IMR-90 (cell line): ENCODE measurements around the gene SH3RF3. TPM values are rescaled to one million over a fixed set of nuclear protein-coding genes. Genes with fewer than 3 reads are reported as not detected.

Experiments used
- ATAC-seq: fragments of 200-7000 bp; cut with Tn5 transposase; 2 replicates; pipeline ENCODE4 v1.9.1; 2020; ENCODE audit warnings: low read depth, mild to moderate bottlenecking, moderate library complexity
- BruUV-seq: library from RNA; stranded (reverse); fragments of 400-500 nt; replicated peaks from 2 replicates; lab custom pipeline; 2021; lab: Mats Ljungman, UMichigan
- CTCF ChIA-PET: fragments of 300-600 bp; formaldehyde crosslinking; extraction: SDS; loops from one replicate; lab custom pipeline; 2021; ENCODE audit warnings: antibody characterized with exemption; lab: Yijun Ruan, JAX
- POLR2A ChIA-PET: fragments of 300-600 bp; sonication (Branson Sonifier 250); formaldehyde crosslinking; loops from one replicate; lab custom pipeline; 2022; ENCODE audit warnings: antibody characterized with exemption; ENCODE audit not compliant: unreplicated experiment; lab: Charles Lee
- DNase-seq: peaks from one replicate; pipeline ENCODE4 v3.0.0; 2013
- H2AFZ ChIP-seq: replicated peaks from 2 replicates; pipeline ENCODE3; 2013; ENCODE audit warnings: low read length, mild to moderate bottlenecking; ENCODE audit not compliant: poor library complexity
- H2AK5ac ChIP-seq: 2 replicates; pipeline ENCODE4 v1.6.1; 2013; ENCODE audit warnings: low read depth, low read length, inconsistent platforms
- H2AK9ac ChIP-seq: replicated peaks from 2 replicates; pipeline ENCODE3; 2013; ENCODE audit warnings: mild to moderate bottlenecking, low read depth, low read length, moderate library complexity; ENCODE audit not compliant: poor library complexity
- H2BK120ac ChIP-seq: 2 replicates; pipeline ENCODE4 v1.6.1; 2013; ENCODE audit warnings: low read depth, low read length, inconsistent platforms
- H2BK15ac ChIP-seq: 3 replicates; pipeline ENCODE4 v1.6.1; 2013; ENCODE audit warnings: low read depth, low read length, inconsistent platforms
- H2BK20ac ChIP-seq: 2 replicates; pipeline ENCODE4 v1.6.1; 2013; ENCODE audit warnings: low read depth, mild to moderate bottlenecking, inconsistent platforms, low read length, moderate library complexity
- H2BK5ac ChIP-seq: 2 replicates; pipeline ENCODE4 v1.6.1; 2013; ENCODE audit warnings: mild to moderate bottlenecking, low read depth, low read length, inconsistent platforms; ENCODE audit not compliant: poor library complexity, severe bottlenecking
- H3K14ac ChIP-seq: replicated peaks from 2 replicates; pipeline ENCODE4 v1.6.1; 2013; ENCODE audit warnings: low read depth, low read length, inconsistent platforms
- H3K18ac ChIP-seq: 2 replicates; pipeline ENCODE4 v1.6.1; 2013; ENCODE audit warnings: low read depth, low read length, control low read depth
- H3K23ac ChIP-seq: 2 replicates; pipeline ENCODE4 v1.6.1; 2013; ENCODE audit warnings: low read depth, low read length, inconsistent platforms
- H3K27ac ChIP-seq: 2 replicates; pipeline ENCODE4 v1.5.1; 2013; ENCODE audit warnings: mild to moderate bottlenecking, control low read depth, low read length; ENCODE audit not compliant: insufficient read depth
- H3K27me3 ChIP-seq: 2 replicates; pipeline ENCODE4 v1.6.1; 2013; ENCODE audit warnings: low read length; ENCODE audit not compliant: control insufficient read depth, insufficient read depth
- H3K36me3 ChIP-seq: 2 replicates; pipeline ENCODE4 v1.6.1; 2013; ENCODE audit warnings: low read length, mixed read lengths; ENCODE audit not compliant: control insufficient read depth, insufficient read depth
- H3K4ac ChIP-seq: 2 replicates; pipeline ENCODE4 v1.6.1; 2013; ENCODE audit warnings: low read depth, low read length, inconsistent platforms
- H3K4me1 ChIP-seq: 2 replicates; pipeline ENCODE4 v1.6.1; 2013; ENCODE audit warnings: low read length, mixed read lengths; ENCODE audit not compliant: control insufficient read depth, insufficient read depth
- H3K4me2 ChIP-seq: 2 replicates; pipeline ENCODE4 v1.6.1; 2013; ENCODE audit warnings: low read depth, mild to moderate bottlenecking, control low read depth, low read length, moderate library complexity
- H3K4me3 ChIP-seq: 2 replicates; pipeline ENCODE4 v1.5.1; 2013; ENCODE audit warnings: low read depth, mild to moderate bottlenecking, control low read depth, low read length, moderate library complexity; ENCODE audit not compliant: insufficient read depth
- H3K56ac ChIP-seq: 2 replicates; pipeline ENCODE4 v1.6.1; 2013; ENCODE audit warnings: low read length, inconsistent platforms; ENCODE audit not compliant: insufficient read depth; ENCODE audit errors: extremely low read depth
- H3K79me1 ChIP-seq, 2 experiments: 2 replicates each; pipeline ENCODE4 v1.6.1; 2013; ENCODE audit warnings: low read length in 2 of 2, inconsistent platforms in 1 of 2, low read depth in 1 of 2
- H3K9ac ChIP-seq: 2 replicates; pipeline ENCODE4 v1.6.1; 2013; ENCODE audit warnings: low read depth, low read length, control low read depth
- H3K9me1 ChIP-seq: 2 replicates; pipeline ENCODE4 v1.6.1; 2013; ENCODE audit warnings: low read length, inconsistent platforms; ENCODE audit not compliant: insufficient read depth
- H3K9me3 ChIP-seq: 2 replicates; pipeline ENCODE4 v1.6.1; 2013; ENCODE audit warnings: low read length; ENCODE audit not compliant: control insufficient read depth, insufficient read depth
- H4K20me1 ChIP-seq: 2 replicates; pipeline ENCODE4 v1.6.1; 2013; ENCODE audit warnings: low read length, inconsistent platforms; ENCODE audit not compliant: insufficient read depth
- H4K5ac ChIP-seq: 2 replicates; pipeline ENCODE4 v1.6.1; 2013; ENCODE audit warnings: mild to moderate bottlenecking, low read depth, low read length, control low read depth
- H4K8ac ChIP-seq, 2 experiments: 2 replicates each; pipeline ENCODE4 v1.6.1; 2013; ENCODE audit warnings: low read depth in 2 of 2, low read length in 2 of 2, control low read depth in 1 of 2, inconsistent platforms in 1 of 2
- H4K91ac ChIP-seq: 2 replicates; pipeline ENCODE4 v1.6.1; 2013; ENCODE audit warnings: low read depth, low read length, inconsistent platforms; ENCODE audit not compliant: insufficient read depth
- BHLHE40 ChIP-seq: fragments of 150-350 bp; IDR thresholded peaks from 2 replicates; pipeline ENCODE4 v1.6.1; 2016; ENCODE audit warnings: mild to moderate bottlenecking, low read depth, low read length
- CEBPB ChIP-seq: IDR thresholded peaks from 2 replicates; pipeline ENCODE4 v1.6.1; 2012; ENCODE audit warnings: low read depth, low read length, improper control_type of control experiment
- CHD1 ChIP-seq: IDR thresholded peaks from 2 replicates; pipeline ENCODE4 v1.6.1; 2012; ENCODE audit warnings: low read depth, low read length, improper control_type of control experiment
- CTCF ChIP-seq: conservative IDR thresholded peaks from 2 replicates; pipeline ENCODE4 v1.5.1; 2012; ENCODE audit warnings: mild to moderate bottlenecking, low read depth, low read length, improper control_type of control experiment
- ELK1 ChIP-seq: fragments of 150-350 bp; IDR thresholded peaks from 2 replicates; pipeline ENCODE4 v1.6.1; 2016; ENCODE audit warnings: low read depth, mild to moderate bottlenecking, low read length, moderate library complexity, borderline replicate concordance
- FOS ChIP-seq: fragments of 150-350 bp; IDR thresholded peaks from 2 replicates; pipeline ENCODE4 v1.6.1; 2016; ENCODE audit warnings: low read depth, low read length
- MAFK ChIP-seq: IDR thresholded peaks from 2 replicates; pipeline ENCODE4 v1.6.1; 2012; ENCODE audit warnings: low read depth, low read length, improper control_type of control experiment
- MAZ ChIP-seq: IDR thresholded peaks from 2 replicates; pipeline ENCODE4 v1.6.1; 2012; ENCODE audit warnings: low read depth, mild to moderate bottlenecking, low read length, improper control_type of control experiment, moderate library complexity, borderline replicate concordance
- MXI1 ChIP-seq: IDR thresholded peaks from 2 replicates; pipeline ENCODE4 v1.6.1; 2012; ENCODE audit warnings: low read depth, mild to moderate bottlenecking, low read length, moderate library complexity, borderline replicate concordance
- NFE2L2 ChIP-seq: fragments of 150-350 bp; IDR thresholded peaks from 2 replicates; pipeline ENCODE4 v1.6.1; 2016; ENCODE audit warnings: low read depth, mild to moderate bottlenecking, low read length
- POLR2A ChIP-seq: IDR thresholded peaks from 2 replicates; pipeline ENCODE4 v1.6.1; 2012; ENCODE audit warnings: mild to moderate bottlenecking, low read depth, low read length
- RAD21 ChIP-seq: IDR thresholded peaks from 2 replicates; pipeline ENCODE4 v1.6.1; 2012; ENCODE audit warnings: low read length, improper control_type of control experiment
- RCOR1 ChIP-seq: IDR thresholded peaks from 2 replicates; pipeline ENCODE4 v1.6.1; 2012; ENCODE audit warnings: mild to moderate bottlenecking, low read length, improper control_type of control experiment; ENCODE audit not compliant: insufficient replicate concordance
- RFX5 ChIP-seq: IDR thresholded peaks from 2 replicates; pipeline ENCODE4 v1.8.0; 2012; ENCODE audit warnings: low read depth, mild to moderate bottlenecking, low read length, moderate library complexity
- USF2 ChIP-seq: fragments of 150-350 bp; IDR thresholded peaks from 2 replicates; pipeline ENCODE4 v1.6.1; 2017; ENCODE audit warnings: mild to moderate bottlenecking, antibody characterized with exemption, low read length, low read depth
- WGBS, 2 experiments: methylation state at CpG; one replicate each; pipeline versions ENCODE4 v1.1.5 to v1.1.7; 2013; ENCODE audit warnings: missing lambda C conversion rate in 2 of 2; ENCODE audit not compliant: insufficient read length in 1 of 2; ENCODE audit errors: extremely low coverage in 2 of 2; 5-methylcytosine and 5-hydroxymethylcytosine counted together
- dilution Hi-C: fragments of 300-500 bp; cut with HindIII; formaldehyde crosslinking; loops from one replicate; pipeline ENCODE4 v1.14.3; 2018; ENCODE audit warnings: low sequenced_read_pairs; ENCODE audit not compliant: unreplicated experiment
- in situ Hi-C: fragments of 300-500 bp; cut with MboI; formaldehyde crosslinking; loops from 3 replicates; pipeline ENCODE4 v1.14.3; 2019; ENCODE audit warnings: low sequenced_read_pairs, inconsistent platforms, mixed read lengths
- intact Hi-C: fragments of 100-400 bp; cut with micrococcal nuclease; formaldehyde crosslinking; loops from 2 replicates; pipeline ENCODE4 v1.10.0; 2022
- polyA plus RNA-seq, 3 experiments: library from polyadenylated mRNA; depleted of rRNA; stranded (reverse); fragments of >200 nt; gene quantifications; 2 replicates each; pipeline ENCODE4 v1.2.3, GENCODE V29; 2012; ENCODE audit warnings: low replicate concordance in 1 of 3
- total RNA-seq: library from RNA; depleted of rRNA; stranded (reverse); fragments of >200 nt; gene quantifications from 2 replicates; pipeline ENCODE4 v1.2.3, GENCODE V29; 2012

SH3RF3 gene
- total and polyA plus RNA-seq, 2 of the 4 experiments (the other 2 are of a cell fraction), result 3.4 to 5.3 TPM

- no TSS peak for BruUV-seq
- no peak for TF ChIP-seq BHLHE40
- TF ChIP-seq RAD21, result no peak
- no peak for TF ChIP-seq RFX5
- TF ChIP-seq MAZ, result no peak
- TF ChIP-seq FOS, result no peak
- TF ChIP-seq CTCF, result no peak
- TF ChIP-seq ELK1, result no peak
- TF ChIP-seq POLR2A, result no peak
- no peak for TF ChIP-seq MAFK
- TF ChIP-seq RCOR1, result no peak
- no peak for TF ChIP-seq MXI1
- no peak for TF ChIP-seq USF2
- no peak for TF ChIP-seq NFE2L2
- TF ChIP-seq CEBPB, result no peak
- no peak for TF ChIP-seq CHD1
Measured at GRCh38 chr2:109135359-109136197, 6.6 kb downstream of the SH3RF3 start.

More at GRCh38 chr2:109135359-109136197, 6.6 kb downstream of the SH3RF3 start:
- H2BK5ac ChIP-seq, result no peak overlapping the region
- H3K23ac ChIP-seq, result peak overlapping the region; percentile 90
- no peak overlapping the region for H3K27ac ChIP-seq
- WGBS, 2 experiments, result 81% methylated on average over 8 of the region's 17 CpGs; no CpG with 5 or more reads in 1 of the 2 experiments
- ATAC-seq, result no peak
- peaks cover 23 to 87% of the 10 kb centered on the region in 2 experiments for H3K79me1 ChIP-seq
- no peaks in the 10 kb centered on the region for H3K27me3 ChIP-seq
- H3K9me1 ChIP-seq, result peaks cover 24% of the 10 kb centered on the region
- ChIA-PET CTCF (no interaction called here), POLR2A (no interaction called here)
- H3K4ac ChIP-seq, result peak overlapping the region; percentile 41
- no peak overlapping the region for H3K4me3 ChIP-seq
- no peak overlapping the region; the same call in 1 of the 2 replicates for H3K14ac ChIP-seq
- in situ Hi-C loops (loop anchor here (10.0 to 25.0 kb wide), 2 partner anchors 79 to 202 kb away; no protein-coding TSS in a partner anchor), dilution Hi-C loops (no loop called here), intact Hi-C loops (no loop called here)
- H3K36me3 ChIP-seq, result no peaks in the 10 kb centered on the region
- H2AFZ ChIP-seq, result no peak overlapping the region
- H3K56ac ChIP-seq, result no peak overlapping the region
- no peak overlapping the region; the same call in 1 of the 2 replicates for H3K4me2 ChIP-seq
- H3K9me3 ChIP-seq, result no peaks in the 10 kb centered on the region
- H3K18ac ChIP-seq, result no peak overlapping the region
- H2AK9ac ChIP-seq, result no peak overlapping the region
- peaks cover 15% of the 10 kb centered on the region for H3K4me1 ChIP-seq
- H2AK5ac ChIP-seq, result peak overlapping the region; percentile 67
- H4K20me1 ChIP-seq, result peaks cover 94% of the 10 kb centered on the region
- H2BK20ac ChIP-seq, result no peak overlapping the region
- H2BK15ac ChIP-seq, result no peak overlapping the region
- no peak overlapping the region for H4K8ac ChIP-seq
- no peak for DNase-seq
- H4K5ac ChIP-seq, result no peak overlapping the region
- no peak overlapping the region for H3K9ac ChIP-seq
- no peak overlapping the region for H2BK120ac ChIP-seq
- no peak overlapping the region for H4K91ac ChIP-seq
